ENCODE measurements around the gene CCDC12.
A peak's percentile ranks its signal among the peaks of the same experiment; 100 is the strongest.

Gene CCDC12

GRCh38 chr3:46933261-46933660, 43.3 kb downstream of the CCDC12 start:
- H3K27ac ChIP-seq: no peak overlapping the region
- no peak for DNase-seq (ENCODE audit: low read depth, low spot score)
- no peak for TF ChIP-seq POLR2AphosphoS5 (IDR thresholded peaks at IDR 0.05; ENCODE audit: borderline replicate concordance, low read depth, low read length)
- no peak overlapping the region for H3K9ac ChIP-seq (ENCODE audit: insufficient read length)
- H3K9me3 ChIP-seq (ENCODE audit: low read depth, low read length): no peaks in the 10 kb centered on the region
- peaks cover 12% of the 10 kb centered on the region for H3K36me3 ChIP-seq (ENCODE audit: insufficient read depth, low read length)
- H3K4me3 ChIP-seq: no peak overlapping the region

GRCh38 chr3:46932455-46933225, 43.9 kb downstream of the CCDC12 start:
- Histone ChIP-seq H3K36me3 (ENCODE audit: insufficient read depth, low read length) (peaks cover 14% of the 10 kb centered on the region), H3K4me3 (no peak overlapping the region), H3K27ac (no peak overlapping the region), H3K9me3 (ENCODE audit: low read depth, low read length) (no peaks in the 10 kb centered on the region), H3K9ac (ENCODE audit: insufficient read length) (no peak overlapping the region)
- no peak for TF ChIP-seq POLR2AphosphoS5 (IDR thresholded peaks at IDR 0.05; ENCODE audit: borderline replicate concordance, low read depth, low read length)
- no peak for TF ChIP-seq EZH2 (IDR thresholded peaks at IDR 0.05)
- no peak for TF ChIP-seq FOXP2 (optimal IDR thresholded peaks at IDR 0.05; ENCODE audit: control extremely low read depth, extremely low read length, insufficient read depth)
- no peak for DNase-seq (ENCODE audit: low read depth, low spot score)

GRCh38 chr3:46931631-46932331, 44.8 kb downstream of the CCDC12 start:
- Histone ChIP-seq H3K4me3 (no peak overlapping the region), H3K9me3 (ENCODE audit: low read depth, low read length) (no peaks in the 10 kb centered on the region), H3K9ac (ENCODE audit: insufficient read length) (no peak overlapping the region), H3K36me3 (ENCODE audit: insufficient read depth, low read length) (peaks cover 14% of the 10 kb centered on the region), H3K27ac (no peak overlapping the region)
- TF ChIP-seq EZH2 (IDR thresholded peaks at IDR 0.05): no peak
- TF ChIP-seq POLR2AphosphoS5 (IDR thresholded peaks at IDR 0.05; ENCODE audit: borderline replicate concordance, low read depth, low read length): no peak
- no peak for TF ChIP-seq FOXP2 (optimal IDR thresholded peaks at IDR 0.05; ENCODE audit: control extremely low read depth, extremely low read length, insufficient read depth)
- no peak for DNase-seq (ENCODE audit: low read depth, low spot score)

DNA sequence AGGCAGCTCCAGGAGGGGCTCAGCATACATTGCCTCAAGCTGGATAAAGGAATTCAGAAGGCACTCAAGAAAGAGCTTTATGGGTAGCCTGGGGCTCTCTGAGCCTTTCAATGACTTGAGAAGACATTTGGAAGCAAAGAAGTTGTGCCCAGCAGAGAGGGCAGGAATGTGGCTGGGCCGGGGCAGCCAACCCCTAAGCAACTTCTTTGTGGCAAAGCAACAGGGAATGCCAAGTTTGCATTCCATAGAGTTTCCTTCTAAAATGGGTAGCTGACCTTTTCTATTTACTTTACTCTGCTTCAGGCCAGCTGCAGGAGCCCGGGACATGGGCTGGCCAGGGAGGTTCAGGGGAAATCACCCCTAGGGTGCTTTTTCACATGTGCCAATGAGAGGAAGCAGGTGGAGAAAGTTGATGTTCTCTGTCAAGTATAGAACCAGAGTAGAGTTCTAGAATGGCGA, 45.6 kb downstream of the CCDC12 start:
- no peak overlapping the region for H3K9ac ChIP-seq (ENCODE audit: insufficient read length)
- 0 out of 2 replicates have a peak overlapping the region, but pooled peaks have one; percentile 13 for H3K27ac ChIP-seq
- H3K36me3 ChIP-seq (ENCODE audit: insufficient read depth, low read length): peaks cover 14% of the 10 kb centered on the region
- H3K4me3 ChIP-seq: no peak overlapping the region
- no peaks in the 10 kb centered on the region for H3K9me3 ChIP-seq (ENCODE audit: low read depth, low read length)
- DNase-seq (ENCODE audit: low read depth, low spot score): no peak
- TF ChIP-seq POLR2AphosphoS5 (IDR thresholded peaks at IDR 0.05; ENCODE audit: borderline replicate concordance, low read depth, low read length) (no peak), EZH2 (IDR thresholded peaks at IDR 0.05) (no peak), FOXP2 (optimal IDR thresholded peaks at IDR 0.05; ENCODE audit: control extremely low read depth, extremely low read length, insufficient read depth) (no peak)

DNA sequence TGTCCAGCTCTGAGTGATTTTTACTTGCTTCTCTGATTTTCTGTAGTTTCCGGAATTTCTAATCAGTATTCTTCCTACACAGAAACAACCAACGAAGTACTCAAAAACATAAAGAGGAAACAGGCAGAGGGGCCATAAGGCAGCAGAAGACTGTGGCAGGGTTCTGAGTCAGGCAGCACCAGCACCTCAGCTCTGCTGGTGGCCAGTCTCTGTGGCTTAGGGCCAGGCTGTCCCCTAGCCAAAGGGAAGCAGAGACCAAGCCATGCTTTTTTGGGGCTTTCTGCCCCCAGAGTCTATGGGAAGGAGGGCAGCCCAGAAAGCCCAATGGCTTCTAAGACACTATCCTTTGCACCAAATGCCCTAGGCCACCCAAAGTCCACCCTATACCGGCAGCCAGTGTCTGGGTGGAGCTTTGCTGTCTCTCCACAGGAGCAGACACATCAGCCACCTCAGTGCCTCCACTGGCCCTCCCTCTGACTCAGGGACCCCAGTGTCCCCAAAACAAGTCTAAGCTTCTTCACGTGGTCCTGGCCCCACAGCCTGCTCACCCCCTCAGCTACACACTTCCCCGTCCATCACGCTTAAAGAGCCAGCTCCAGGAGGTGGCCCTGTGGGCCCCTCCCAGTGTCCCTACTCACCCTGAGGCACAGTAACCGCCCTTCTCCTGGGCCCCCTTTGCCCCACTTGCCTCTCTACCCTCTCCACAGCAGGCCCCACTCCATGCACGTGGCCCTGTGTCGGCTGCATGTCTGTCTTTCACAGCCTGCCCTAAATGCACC, 46.2 kb downstream of the CCDC12 start:
- Histone ChIP-seq H3K4me3 (no peak overlapping the region), H3K27ac (0 out of 2 replicates have a peak overlapping the region, but pooled peaks have one; percentile 13), H3K9me3 (ENCODE audit: low read depth, low read length) (no peaks in the 10 kb centered on the region), H3K36me3 (ENCODE audit: insufficient read depth, low read length) (peaks cover 14% of the 10 kb centered on the region), H3K9ac (ENCODE audit: insufficient read length) (no peak overlapping the region)
- no peak for DNase-seq (ENCODE audit: low read depth, low spot score)
- no peak for TF ChIP-seq EZH2 (IDR thresholded peaks at IDR 0.05)
- TF ChIP-seq POLR2AphosphoS5 (IDR thresholded peaks at IDR 0.05; ENCODE audit: borderline replicate concordance, low read depth, low read length): no peak
- TF ChIP-seq FOXP2 (optimal IDR thresholded peaks at IDR 0.05; ENCODE audit: control extremely low read depth, extremely low read length, insufficient read depth): no peak

DNA sequence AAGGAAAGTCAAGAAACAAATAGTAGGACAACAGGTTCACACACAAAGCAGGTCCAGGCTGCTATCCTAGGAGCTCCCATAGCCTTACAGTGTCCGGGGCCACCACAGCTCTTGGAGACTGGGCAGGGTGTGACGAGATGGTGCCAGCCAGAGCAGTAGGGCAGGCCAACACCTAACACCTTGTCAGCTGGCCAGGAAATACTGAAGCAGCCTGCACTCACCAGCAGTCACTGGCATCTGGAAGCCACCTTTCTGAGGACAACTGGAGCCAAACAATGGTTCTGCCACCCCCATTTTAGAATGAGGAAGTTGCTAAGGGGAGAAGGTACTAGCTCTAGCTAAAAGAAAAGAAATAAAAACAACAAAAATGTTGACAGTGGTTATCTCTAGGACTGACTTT, 47.2 kb downstream of the CCDC12 start:
- H3K9me3 ChIP-seq (ENCODE audit: low read depth, low read length): no peaks in the 10 kb centered on the region
- no peak overlapping the region for H3K27ac ChIP-seq
- no peak overlapping the region for H3K9ac ChIP-seq (ENCODE audit: insufficient read length)
- H3K4me3 ChIP-seq: no peak overlapping the region
- no peak for TF ChIP-seq FOXP2 (optimal IDR thresholded peaks at IDR 0.05; ENCODE audit: control extremely low read depth, extremely low read length, insufficient read depth)
- TF ChIP-seq EZH2 (IDR thresholded peaks at IDR 0.05): no peak
- no peak for TF ChIP-seq POLR2AphosphoS5 (IDR thresholded peaks at IDR 0.05; ENCODE audit: borderline replicate concordance, low read depth, low read length)
- H3K36me3 ChIP-seq (ENCODE audit: insufficient read depth, low read length): peaks cover 20% of the 10 kb centered on the region
- no peak for DNase-seq (ENCODE audit: low read depth, low spot score)

DNA sequence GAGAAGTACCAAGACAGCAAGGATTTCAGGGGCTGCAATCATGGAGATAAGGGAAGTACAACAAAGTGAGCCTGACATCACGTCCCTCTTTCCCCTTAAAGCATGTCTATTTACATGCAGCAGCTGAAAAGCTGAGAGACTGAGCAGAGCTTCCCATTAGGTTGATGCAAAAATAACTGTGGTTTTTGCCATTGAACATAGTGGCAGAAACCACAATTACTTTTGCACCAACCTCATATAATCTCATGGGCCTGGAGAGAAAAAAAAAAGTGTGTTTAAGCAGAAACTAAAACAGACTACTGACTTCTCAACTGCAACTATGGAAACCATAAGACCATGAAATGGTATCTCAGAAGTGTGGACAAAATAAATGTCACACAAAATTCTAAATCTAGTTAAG, 48.3 kb downstream of the CCDC12 start:
- DNase-seq (ENCODE audit: low read depth, low spot score): no peak
- TF ChIP-seq POLR2AphosphoS5 (IDR thresholded peaks at IDR 0.05; ENCODE audit: borderline replicate concordance, low read depth, low read length) (no peak), FOXP2 (optimal IDR thresholded peaks at IDR 0.05; ENCODE audit: control extremely low read depth, extremely low read length, insufficient read depth) (no peak), EZH2 (IDR thresholded peaks at IDR 0.05) (no peak)
- no peaks in the 10 kb centered on the region for H3K9me3 ChIP-seq (ENCODE audit: low read depth, low read length)
- no peak overlapping the region for H3K27ac ChIP-seq
- H3K4me3 ChIP-seq: no peak overlapping the region
- peaks cover 25% of the 10 kb centered on the region for H3K36me3 ChIP-seq (ENCODE audit: insufficient read depth, low read length)
- H3K9ac ChIP-seq (ENCODE audit: insufficient read length): no peak overlapping the region

DNA sequence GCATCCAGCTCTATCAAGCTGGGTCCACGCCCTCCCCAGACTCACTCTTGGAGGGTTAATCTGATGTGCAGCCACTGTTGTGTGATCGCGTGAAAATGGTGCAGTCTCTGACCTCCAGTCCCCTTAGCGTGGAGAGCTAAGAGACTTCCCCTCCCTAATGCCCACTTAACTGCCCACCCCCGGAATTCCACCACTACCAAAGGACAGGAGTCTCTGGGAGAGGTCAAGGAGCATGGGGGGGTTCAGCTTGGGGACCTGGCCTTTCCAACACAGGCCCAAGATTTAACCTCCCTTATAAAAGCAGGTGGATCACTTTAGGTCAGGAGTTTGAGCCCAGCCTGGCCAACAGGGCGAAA, 48.8 kb downstream of the CCDC12 start:
- TF ChIP-seq POLR2AphosphoS5 (IDR thresholded peaks at IDR 0.05; ENCODE audit: borderline replicate concordance, low read depth, low read length) (no peak), FOXP2 (optimal IDR thresholded peaks at IDR 0.05; ENCODE audit: control extremely low read depth, extremely low read length, insufficient read depth) (no peak), EZH2 (IDR thresholded peaks at IDR 0.05) (no peak)
- Histone ChIP-seq H3K27ac (no peak overlapping the region), H3K36me3 (ENCODE audit: insufficient read depth, low read length) (peaks cover 31% of the 10 kb centered on the region), H3K9me3 (ENCODE audit: low read depth, low read length) (no peaks in the 10 kb centered on the region), H3K4me3 (no peak overlapping the region), H3K9ac (ENCODE audit: insufficient read length) (no peak overlapping the region)
- no peak for DNase-seq (ENCODE audit: low read depth, low spot score)

Measured in SK-N-MC (cell line).